GM21717 (cell line): ENCODE data around the gene RSPH9.
"Not testable (repeated sequence)": the region's sequence is repeated elsewhere in the genome, so short reads cannot be mapped to it uniquely, and the experiment has no call there.

Experiments
- ATAC-seq: cut with Tn5 transposase; IDR thresholded peaks from one replicate; pipeline ENCODE4 v1.9.1; 2021; ENCODE audit warnings: mild to moderate bottlenecking, moderate library complexity; ENCODE audit not compliant: unreplicated experiment

Gene RSPH9

DNA sequence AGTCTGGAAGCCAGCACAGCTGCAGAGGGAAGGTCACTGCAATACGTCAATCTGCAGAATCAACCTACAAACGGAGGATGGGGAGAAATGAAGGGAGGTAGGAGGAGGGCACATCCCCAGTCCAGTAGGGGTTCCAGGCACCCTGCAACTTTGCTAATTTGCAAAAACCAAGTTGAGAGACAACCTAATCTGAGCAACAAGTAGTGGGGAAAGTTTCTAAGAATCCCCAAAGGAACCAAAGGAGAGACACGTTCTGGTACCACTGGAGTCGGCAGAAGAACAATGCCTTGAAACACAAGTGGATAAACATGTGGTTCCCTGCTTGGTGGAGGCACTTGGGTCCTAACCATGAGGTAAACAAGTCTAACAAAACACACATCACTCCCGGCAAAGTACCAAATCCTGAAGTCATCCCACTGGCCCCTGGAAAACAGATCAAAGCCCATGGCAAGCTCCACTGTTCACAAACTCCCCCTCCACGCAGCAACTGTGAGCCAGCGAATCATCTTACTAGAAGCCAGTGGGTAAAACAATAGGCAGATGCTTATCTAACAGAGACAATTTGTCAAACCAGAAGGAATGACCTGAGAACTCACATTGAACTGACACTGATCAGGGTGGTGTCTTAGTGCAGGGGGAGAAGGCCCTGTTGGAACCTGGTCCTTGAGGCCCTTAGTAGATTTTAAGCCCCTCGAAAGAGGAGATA lies 38.0 kb downstream of the RSPH9 start:
- no peak for ATAC-seq

DNA sequence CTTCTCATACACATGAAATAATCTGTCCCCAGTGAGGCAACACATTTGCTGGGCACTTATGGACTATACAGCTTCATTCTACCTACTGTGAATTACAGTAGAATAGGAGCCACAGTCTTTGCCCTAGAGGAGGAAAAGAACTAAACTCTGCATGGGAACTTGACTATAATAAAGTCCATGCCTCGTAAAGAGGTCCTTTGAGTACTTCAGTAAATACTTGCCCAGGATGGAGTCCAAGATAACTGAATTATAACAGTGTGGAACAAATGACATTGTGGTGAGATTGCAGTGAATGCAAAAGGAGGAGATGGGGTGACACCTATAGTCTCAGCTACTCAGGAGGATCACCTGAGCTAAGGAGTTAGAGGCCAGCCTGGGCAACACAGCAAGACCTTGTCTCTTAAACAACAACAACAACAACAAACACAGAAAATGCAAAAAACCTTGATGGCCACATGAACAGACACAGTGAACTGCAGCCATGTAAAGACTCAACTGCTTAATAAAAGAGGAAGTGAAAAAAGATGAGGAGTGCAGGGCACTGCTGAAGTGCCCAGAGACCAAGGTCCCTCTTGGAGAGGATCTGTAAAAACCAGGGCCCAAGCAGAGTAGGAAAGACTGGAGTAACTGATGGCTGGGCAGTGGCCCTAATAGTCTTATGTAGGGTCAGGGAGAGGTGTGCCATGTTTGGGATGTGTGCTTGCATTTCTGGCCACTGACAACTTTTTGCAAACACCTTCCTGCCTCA lies 39.0 kb downstream of the RSPH9 start:
- peak; percentile 47 for ATAC-seq

DNA sequence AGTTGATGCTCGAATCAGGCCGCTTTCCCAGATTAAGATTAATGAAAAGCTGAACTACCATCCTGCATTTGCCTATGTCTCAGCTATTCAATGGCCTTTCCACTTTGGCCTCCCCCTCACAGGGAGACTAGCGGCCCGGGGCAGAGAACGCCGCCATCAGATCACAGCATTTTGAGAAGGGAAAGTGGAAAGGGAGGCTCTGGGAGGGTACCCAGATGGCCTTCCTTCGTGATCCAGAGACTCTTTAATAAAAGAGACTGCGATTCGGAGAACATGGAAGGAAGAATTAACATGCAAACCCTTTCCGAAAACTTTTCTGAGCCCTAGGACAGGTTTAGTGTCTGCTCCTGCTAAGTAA lies 42.2 kb downstream of the RSPH9 start:
- ATAC-seq = no peak

GRCh38 chr6:43687437-43688347 lies 42.9 kb downstream of the RSPH9 start, which contains the start of gene MRPS18A:
Gene MRPS18A (minus strand): TSS chr6:43687791. CDS start chr6:43687779, 12 bp downstream.
- peak; percentile 81 for ATAC-seq

DNA sequence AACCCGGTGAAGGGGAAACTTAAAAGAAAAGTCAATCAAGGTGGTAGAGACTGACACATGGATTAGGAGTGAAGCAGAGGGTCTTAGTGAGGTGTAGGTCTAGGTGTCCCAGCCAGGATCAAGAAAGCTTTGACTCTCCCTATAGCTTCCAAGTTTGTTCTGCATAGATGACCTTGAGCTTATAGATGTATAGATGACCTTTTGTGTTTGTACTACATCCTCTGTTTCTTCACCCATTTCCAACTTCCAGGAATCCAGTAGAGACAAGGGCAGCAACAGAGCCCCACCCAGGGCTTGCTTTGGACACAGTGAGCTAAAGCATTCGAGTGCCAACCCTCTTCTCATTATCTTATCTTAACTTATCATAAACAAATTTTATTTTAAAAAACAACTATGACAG lies 44.6 kb downstream of the RSPH9 start:
- ATAC-seq = no peak

DNA sequence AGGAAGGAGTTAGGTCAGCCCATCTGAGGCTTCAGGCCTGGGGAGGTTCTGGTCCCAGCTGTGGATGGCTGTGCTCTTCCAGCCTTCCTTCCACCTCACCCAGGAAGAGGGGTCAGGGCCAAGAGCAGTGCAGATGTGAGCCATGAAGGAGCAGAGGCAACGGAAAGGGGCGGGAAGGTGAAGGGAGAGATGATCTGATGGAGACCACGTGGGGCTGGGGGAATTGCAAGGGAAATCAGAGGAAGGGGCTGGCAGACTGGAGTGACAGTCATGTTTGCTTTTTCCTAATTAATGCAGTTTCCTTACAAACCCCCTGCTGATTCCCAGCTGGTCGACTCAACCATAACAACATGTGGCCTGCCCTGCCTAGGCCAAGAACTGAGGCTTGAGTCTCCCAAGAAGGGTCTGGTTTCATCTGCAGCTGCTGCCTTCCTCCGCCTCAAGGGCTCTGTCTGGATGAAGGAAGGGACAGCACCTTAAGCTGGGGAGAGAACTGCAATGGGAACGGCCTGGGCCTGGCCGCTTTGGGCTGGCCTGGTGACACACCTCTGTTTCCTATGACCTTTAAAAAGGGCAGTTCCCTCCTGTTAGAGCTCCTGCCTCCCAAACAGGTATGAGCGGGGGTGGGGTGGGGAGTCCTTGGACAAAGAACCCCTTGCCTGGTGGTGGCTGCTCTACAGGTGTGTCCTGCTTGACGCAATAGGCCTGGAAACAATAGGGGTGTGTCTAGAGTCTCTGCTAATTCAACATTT lies 50.6 kb downstream of the RSPH9 start:
- ATAC-seq = no peak

- no peak for ATAC-seq
Observed at GRCh38 chr6:43695967-43696291, 51.1 kb downstream of the RSPH9 start.

DNA sequence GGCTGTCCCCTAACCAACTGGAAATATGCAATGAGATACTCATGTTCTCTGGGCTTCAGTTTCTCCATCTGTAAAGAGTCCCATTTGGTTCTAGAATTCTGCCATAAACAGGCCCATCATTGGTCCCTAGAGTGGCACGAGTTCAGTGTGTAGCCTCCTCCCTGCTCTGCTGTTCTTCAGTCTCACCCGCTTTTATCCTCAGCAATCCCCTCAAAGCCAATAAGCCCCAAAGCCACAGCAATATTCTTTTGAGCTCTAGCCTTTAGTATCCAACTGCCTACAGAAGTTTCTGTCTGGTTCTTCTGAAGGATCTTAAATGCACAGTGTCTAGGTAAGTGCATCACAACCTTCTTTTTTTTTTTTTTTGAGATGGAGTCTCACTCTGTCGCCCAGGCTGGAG lies 52.6 kb downstream of the RSPH9 start:
- no peak for ATAC-seq

DNA sequence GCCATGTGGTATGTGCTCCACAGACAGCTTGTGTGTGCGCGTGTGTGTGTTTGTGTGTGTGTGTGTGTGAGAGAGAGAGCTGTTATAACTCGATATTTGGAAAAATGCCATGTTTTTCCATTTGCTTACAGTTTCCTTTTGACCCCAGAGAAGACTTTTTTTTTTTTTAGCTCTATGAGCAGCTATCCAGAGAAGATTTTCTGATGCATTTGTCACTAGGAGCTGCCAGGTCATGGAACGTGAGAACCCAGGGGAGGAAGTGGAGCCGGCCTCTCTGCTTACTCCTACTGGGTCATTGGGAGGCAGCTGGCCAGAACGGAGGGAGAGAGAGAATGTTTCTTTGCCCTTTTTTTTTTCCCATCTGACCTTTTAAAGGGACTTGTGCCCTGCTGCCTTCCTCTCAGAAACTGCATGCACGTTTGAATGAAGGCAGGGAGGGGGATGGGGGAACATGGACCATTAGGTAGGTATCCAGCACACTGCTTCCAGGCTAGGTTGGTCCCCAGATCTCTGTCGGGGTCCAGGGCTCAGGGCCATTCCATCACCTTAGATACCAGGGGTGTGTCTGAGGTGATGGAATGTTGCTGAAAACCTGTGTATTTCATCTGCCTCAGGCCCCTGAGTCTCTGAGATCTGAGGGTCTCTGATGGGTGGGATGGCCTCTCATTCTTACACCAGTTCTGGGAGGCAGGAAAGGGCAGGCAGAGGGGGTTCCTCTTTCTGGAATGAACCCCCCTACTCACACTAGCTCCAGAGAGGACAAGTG lies 53.9 kb downstream of the RSPH9 start:
- ATAC-seq = no peak

DNA sequence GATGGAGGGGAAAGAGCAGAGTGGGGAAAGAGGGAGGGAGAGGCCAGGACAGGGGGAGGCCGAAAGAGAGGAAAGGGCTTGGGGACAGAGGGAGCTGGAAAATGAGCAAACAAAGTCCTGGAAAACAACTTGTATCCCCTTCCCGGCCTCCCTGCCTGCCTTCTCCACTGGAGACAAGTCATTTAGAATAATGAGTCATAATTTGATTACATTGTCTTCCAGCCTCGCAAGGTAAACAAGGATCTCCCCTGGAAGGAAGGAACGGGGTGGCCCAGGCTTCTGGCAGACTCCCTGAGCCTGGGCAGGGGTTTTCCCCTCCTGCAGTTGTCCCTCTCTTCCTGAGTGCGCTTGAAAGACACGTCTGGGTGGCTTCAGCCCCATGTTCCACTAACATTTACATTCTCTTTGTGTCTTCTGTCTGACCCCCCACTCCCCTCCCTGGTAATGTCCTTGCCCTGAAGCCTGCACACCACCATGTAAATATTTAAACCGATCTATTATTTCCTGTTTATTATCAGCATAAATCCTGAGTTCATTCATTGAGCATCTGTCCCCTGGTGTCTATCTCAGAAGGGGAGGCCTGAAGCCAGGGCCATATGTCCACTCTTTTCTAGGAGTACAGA lies 54.8 kb downstream of the RSPH9 start:
- ATAC-seq = no peak

GRCh38 chr6:43700939-43701560 lies 56.2 kb downstream of the RSPH9 start:
- not testable (repeated sequence) for ATAC-seq

DNA sequence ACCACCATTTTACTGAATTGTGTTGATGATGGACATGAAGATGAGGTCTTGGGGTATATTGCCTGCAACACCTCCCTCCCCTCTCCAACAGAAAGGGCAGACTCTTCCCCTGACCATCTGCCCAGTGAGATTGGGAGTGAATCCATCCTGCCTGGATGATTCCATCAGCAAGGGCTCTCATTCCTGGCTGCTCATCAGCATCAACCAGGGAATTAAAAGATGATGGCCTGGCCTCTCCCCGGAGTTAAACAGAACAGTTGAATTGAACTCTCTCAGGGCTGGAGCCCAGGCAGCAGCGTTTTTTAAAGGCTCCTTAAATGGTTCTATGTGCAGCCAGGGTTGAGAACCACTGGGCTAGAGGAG lies 57.3 kb downstream of the RSPH9 start:
- ATAC-seq = no peak

- no peak for ATAC-seq
Observed at GRCh38 chr6:43702534-43703440, 58.0 kb downstream of the RSPH9 start.

DNA sequence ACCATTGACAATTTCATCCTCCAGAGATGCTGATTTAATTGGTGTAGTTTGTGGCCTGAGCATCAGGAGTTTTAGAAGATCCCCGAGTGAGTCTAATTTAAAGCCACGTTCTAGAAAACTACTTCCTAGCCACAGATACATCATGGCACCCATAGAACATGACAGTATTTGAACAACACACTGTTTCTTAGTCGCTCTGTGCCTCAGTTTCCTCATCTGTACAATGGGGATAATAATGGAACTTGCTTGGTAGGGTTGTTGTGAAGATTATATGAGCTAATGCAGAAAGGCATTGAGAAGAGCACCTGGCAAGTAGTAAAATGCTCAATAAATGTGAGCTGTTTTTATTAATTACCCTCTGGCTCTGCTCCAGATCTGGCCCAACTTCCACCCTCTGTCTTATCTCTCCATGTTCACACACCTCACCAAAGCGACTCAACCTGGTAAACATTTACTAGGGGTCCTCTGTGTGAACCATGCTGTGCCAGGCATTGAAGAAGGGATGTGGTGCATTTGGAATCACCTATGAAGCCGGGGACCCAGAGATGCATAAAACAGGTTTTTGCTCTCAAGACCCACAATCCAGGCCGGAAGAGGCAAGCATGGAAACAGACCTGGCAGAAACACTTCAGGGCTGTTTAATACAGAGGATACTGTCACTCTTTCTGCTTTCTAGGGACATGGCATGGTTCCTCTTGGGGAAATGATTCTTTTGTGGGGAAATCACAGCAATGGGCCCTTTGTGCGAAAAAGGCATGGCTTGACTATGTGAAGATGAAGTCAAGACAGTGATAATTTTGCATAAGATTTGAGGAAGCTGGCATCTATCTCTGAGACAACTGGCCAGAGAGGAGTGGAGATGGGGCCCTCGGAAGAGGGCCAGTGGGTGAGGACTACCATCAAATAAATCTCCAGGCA lies 58.9 kb downstream of the RSPH9 start:
- no peak for ATAC-seq

DNA sequence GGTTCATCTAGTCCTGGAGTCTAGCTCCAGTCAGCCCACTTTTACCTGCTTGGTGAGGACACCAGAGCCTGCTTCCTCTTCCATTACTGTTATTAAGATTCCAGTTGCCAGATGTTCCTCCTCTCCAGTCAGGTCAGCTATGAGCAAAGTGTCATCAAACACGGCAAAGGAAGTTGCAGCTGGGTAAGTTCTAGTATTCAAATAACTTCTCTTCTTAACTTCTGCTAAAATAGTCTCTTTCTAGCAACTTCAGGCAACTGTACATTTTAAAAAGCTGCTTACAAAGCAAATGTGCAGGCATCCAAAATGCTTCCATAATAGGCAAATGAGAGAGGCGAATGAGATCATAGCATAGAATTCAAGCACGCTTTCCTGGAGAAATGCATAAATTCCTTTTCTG lies 61.2 kb downstream of the RSPH9 start:
- no peak for ATAC-seq

- ATAC-seq = no peak
Observed at GRCh38 chr6:43706788-43707187, 62.0 kb downstream of the RSPH9 start.

- ATAC-seq = no peak
Observed at GRCh38 chr6:43707269-43707668, 62.4 kb downstream of the RSPH9 start.
